ENCODE measurements around the gene KIF1A. TPM values are rescaled to one million over a fixed set of nuclear protein-coding genes. Genes with fewer than 3 reads are reported as not detected.

KIF1A gene
- total and polyA plus RNA-seq, 8 donors, result 0.42 to 6.4 (median 1.9) TPM

GRCh38 chr2:240811346-240812300 lies 8.4 kb downstream of the KIF1A start:
- ATAC-seq, result no peak
- intact Hi-C loops (cut with DNase I), result no loop called here

GRCh38 chr2:240810621-240811020 lies 9.4 kb downstream of the KIF1A start:
- H3K9me3 ChIP-seq, result peaks cover 0 to 11% of the 10 kb centered on the region in 2 donors
- peaks cover 0 to 19% of the 10 kb centered on the region in 2 donors for H3K27me3 ChIP-seq
- TF ChIP-seq CTCF (IDR thresholded peaks at IDR 0.05), result no peak
- H3K27ac ChIP-seq, result no peak overlapping the region
- H3K4me3 ChIP-seq, result no peak overlapping the region
- no peaks in the 10 kb centered on the region for H3K36me3 ChIP-seq
- H3K4me1 ChIP-seq, result no peaks in the 10 kb centered on the region
- no peak for ATAC-seq
- DNase-seq, result peak in 1 of 4 donors; percentile 20
- intact Hi-C loops (cut with DNase I), result no loop called here

More at GRCh38 chr2:240811346-240812300, 8.4 kb downstream of the KIF1A start:
- peak in 1 of 4 donors; percentile 26 for DNase-seq
- H3K4me1 ChIP-seq, result no peaks in the 10 kb centered on the region
- H3K27ac ChIP-seq, result no peak overlapping the region
- H3K36me3 ChIP-seq, result no peaks in the 10 kb centered on the region
- H3K9me3 ChIP-seq, result peaks cover 0 to 6% of the 10 kb centered on the region in 2 donors
- H3K27me3 ChIP-seq, result peaks cover 0 to 23% of the 10 kb centered on the region in 2 donors
- no peak for TF ChIP-seq CTCF (IDR thresholded peaks at IDR 0.05)
- H3K4me3 ChIP-seq, result no peak overlapping the region

- ATAC-seq, result no peak
- Histone ChIP-seq H3K9me3 (peaks cover 0 to 11% of the 10 kb centered on the region in 2 donors), H3K27ac (no peak overlapping the region), H3K36me3 (no peaks in the 10 kb centered on the region), H3K4me1 (no peaks in the 10 kb centered on the region), H3K4me3 (no peak overlapping the region), H3K27me3 (peaks cover 0 to 19% of the 10 kb centered on the region in 2 donors)
- intact Hi-C loops (cut with DNase I), result no loop called here
- TF ChIP-seq CTCF (IDR thresholded peaks at IDR 0.05), result no peak
- DNase-seq, result no peak
Observed at GRCh38 chr2:240810199-240810598, 9.8 kb downstream of the KIF1A start.

GRCh38 chr2:240809276-240809675 lies 10.7 kb downstream of the KIF1A start:
- peaks cover 0 to 20% of the 10 kb centered on the region in 2 donors for H3K27me3 ChIP-seq
- ATAC-seq (no peak), DNase-seq (peak in 1 of 4 donors; percentile 25)
- H3K4me1 ChIP-seq, result no peaks in the 10 kb centered on the region
- peaks cover 0 to 11% of the 10 kb centered on the region in 2 donors for H3K9me3 ChIP-seq
- H3K36me3 ChIP-seq, result no peaks in the 10 kb centered on the region
- H3K4me3 ChIP-seq, result no peak overlapping the region
- intact Hi-C loops (cut with DNase I), result no loop called here
- no peak overlapping the region for H3K27ac ChIP-seq
- TF ChIP-seq CTCF (IDR thresholded peaks at IDR 0.05), result no peak

- H3K9me3 ChIP-seq, result peaks cover 0 to 5% of the 10 kb centered on the region in 2 donors
- peaks cover 0 to 38% of the 10 kb centered on the region in 2 donors for H3K27me3 ChIP-seq
- no peak for TF ChIP-seq CTCF (IDR thresholded peaks at IDR 0.05)
- DNase-seq, result no peak
- no peak for ATAC-seq
- intact Hi-C loops (cut with DNase I), result no loop called here
- H3K27ac ChIP-seq, result no peak overlapping the region
- no peak overlapping the region for H3K4me3 ChIP-seq
- no peaks in the 10 kb centered on the region for H3K36me3 ChIP-seq
- no peaks in the 10 kb centered on the region for H3K4me1 ChIP-seq
Observed at GRCh38 chr2:240806459-240806858, 13.6 kb downstream of the KIF1A start.
